ENCODE measurements around the gene ATP10D.
A peak's percentile ranks its signal among the peaks of the same experiment; 100 is the strongest.

The ATP10D gene

GRCh38 chr4:47463235-47463956 is 21.7 kb upstream of the ATP10D start, which contains the start of gene COMMD8:
COMMD8 (minus strand) TSS chr4:47463702; CDS start chr4:47463651, 51 bp downstream.
- ATAC-seq (ENCODE audit: low read depth) (peak; percentile 93), DNase-seq (ENCODE audit: low spot score) (peak; percentile 95)
- Histone ChIP-seq H3K27ac (ENCODE audit: poor library complexity, severe bottlenecking) (peak within 1 kb of the TSS; percentile 27), H3K27me3 (ENCODE audit: insufficient read depth, poor library complexity, severe bottlenecking) (no peaks in the 10 kb centered on the region), H3K4me1 (ENCODE audit: insufficient read depth, poor library complexity, severe bottlenecking) (peaks cover 4% of the 10 kb centered on the region), H3K36me3 (ENCODE audit: low read depth) (peaks cover 9% of the 10 kb centered on the region), H3K9me3 (ENCODE audit: severe bottlenecking) (no peaks in the 10 kb centered on the region), H3K4me3 (ENCODE audit: severe bottlenecking) (peak within 1 kb of the TSS; percentile 64)
- peak; percentile 31 for TF ChIP-seq CTCF (IDR thresholded peaks at IDR 0.05; ENCODE audit: poor library complexity, severe bottlenecking)

DNA sequence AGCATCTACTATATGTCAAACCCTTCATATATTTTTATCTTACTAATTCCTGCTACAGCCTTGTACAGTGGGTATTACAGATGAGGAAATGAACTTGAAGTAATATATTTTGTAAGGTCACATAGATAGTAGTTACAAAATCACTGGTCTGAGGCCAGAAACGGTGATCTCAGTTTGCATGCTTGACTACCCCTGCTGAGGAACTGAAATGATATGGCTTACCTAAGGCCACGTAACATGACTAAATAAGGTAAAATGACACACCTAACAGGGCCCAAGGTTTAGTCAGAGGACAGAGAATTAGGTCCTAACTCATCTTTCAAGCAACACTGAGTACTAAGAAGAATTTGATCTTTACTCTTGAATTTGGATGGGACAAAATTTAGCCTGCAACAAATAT is 20.1 kb upstream of the ATP10D start:
- Histone ChIP-seq H3K9me3 (ENCODE audit: severe bottlenecking) (no peaks in the 10 kb centered on the region), H3K4me1 (ENCODE audit: insufficient read depth, poor library complexity, severe bottlenecking) (peaks cover 12% of the 10 kb centered on the region), H3K4me3 (ENCODE audit: severe bottlenecking) (no peak overlapping the region), H3K36me3 (ENCODE audit: low read depth) (peaks cover 1% of the 10 kb centered on the region; the same call in 1 of the 2 replicates), H3K27ac (ENCODE audit: poor library complexity, severe bottlenecking) (no peak overlapping the region), H3K27me3 (ENCODE audit: insufficient read depth, poor library complexity, severe bottlenecking) (no peaks in the 10 kb centered on the region)
- no peak for ATAC-seq (ENCODE audit: low read depth)
- no peak for TF ChIP-seq CTCF (IDR thresholded peaks at IDR 0.05; ENCODE audit: poor library complexity, severe bottlenecking)
- no peak for DNase-seq (ENCODE audit: low spot score)

GRCh38 chr4:47466056-47466785 is 18.9 kb upstream of the ATP10D start:
- no peaks in the 10 kb centered on the region for H3K9me3 ChIP-seq (ENCODE audit: severe bottlenecking)
- H3K27me3 ChIP-seq (ENCODE audit: insufficient read depth, poor library complexity, severe bottlenecking), result no peaks in the 10 kb centered on the region
- TF ChIP-seq CTCF (IDR thresholded peaks at IDR 0.05; ENCODE audit: poor library complexity, severe bottlenecking), result no peak
- no peak for ATAC-seq (ENCODE audit: low read depth)
- H3K36me3 ChIP-seq (ENCODE audit: low read depth), result no peaks in the 10 kb centered on the region
- no peak for DNase-seq (ENCODE audit: low spot score)
- H3K4me1 ChIP-seq (ENCODE audit: insufficient read depth, poor library complexity, severe bottlenecking), result peaks cover 21% of the 10 kb centered on the region
- H3K27ac ChIP-seq (ENCODE audit: poor library complexity, severe bottlenecking), result no peak overlapping the region
- no peak overlapping the region for H3K4me3 ChIP-seq (ENCODE audit: severe bottlenecking)

DNA sequence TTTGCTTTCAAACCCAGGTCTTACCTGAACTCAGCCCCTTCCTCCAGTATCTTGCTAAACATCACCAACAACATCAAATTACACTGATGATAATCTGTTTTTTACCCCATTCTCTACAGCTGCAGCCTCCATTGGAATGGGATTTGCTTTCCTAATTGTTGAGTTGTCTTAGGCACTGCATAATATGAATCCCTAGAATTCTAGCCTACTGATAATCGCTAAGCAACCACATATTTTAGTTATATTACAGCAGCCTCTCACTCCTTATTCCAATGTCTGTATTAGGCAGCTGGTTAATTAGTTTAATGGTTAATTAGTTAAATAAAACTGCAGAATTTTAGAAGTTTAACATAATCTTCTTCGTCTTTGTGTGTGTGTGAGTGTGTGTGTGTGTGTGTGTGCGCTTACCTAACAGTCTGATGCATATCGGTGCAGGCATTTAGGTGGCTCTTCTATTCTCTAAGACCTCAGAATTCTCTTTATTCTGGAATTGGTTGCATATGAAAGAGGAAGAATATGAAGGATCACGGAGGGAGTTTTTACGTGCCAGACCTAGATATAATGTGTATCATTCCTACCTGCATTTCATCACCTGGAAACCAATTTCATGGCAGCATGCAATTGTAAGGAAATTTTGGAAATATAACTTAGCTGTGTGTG is 16.2 kb upstream of the ATP10D start:
- H3K36me3 ChIP-seq (ENCODE audit: low read depth), result no peaks in the 10 kb centered on the region
- ATAC-seq (ENCODE audit: low read depth), result no peak
- no peak for DNase-seq (ENCODE audit: low spot score)
- no peak for TF ChIP-seq CTCF (IDR thresholded peaks at IDR 0.05; ENCODE audit: poor library complexity, severe bottlenecking)
- no peak overlapping the region for H3K4me3 ChIP-seq (ENCODE audit: severe bottlenecking)
- no peaks in the 10 kb centered on the region for H3K9me3 ChIP-seq (ENCODE audit: severe bottlenecking)
- no peak overlapping the region for H3K27ac ChIP-seq (ENCODE audit: poor library complexity, severe bottlenecking)
- H3K4me1 ChIP-seq (ENCODE audit: insufficient read depth, poor library complexity, severe bottlenecking), result peaks cover 17% of the 10 kb centered on the region
- no peaks in the 10 kb centered on the region for H3K27me3 ChIP-seq (ENCODE audit: insufficient read depth, poor library complexity, severe bottlenecking)

Data from RWPE2 (cell line).